SHP77 (cell line): Measurements from ENCODE around the gene WFDC12.

Experiments used
- DNase-seq, 2 experiments: peaks; one replicate each; lab custom pipeline; 2025; lab: John Stamatoyannopoulos, UW

The WFDC12 gene

DNA sequence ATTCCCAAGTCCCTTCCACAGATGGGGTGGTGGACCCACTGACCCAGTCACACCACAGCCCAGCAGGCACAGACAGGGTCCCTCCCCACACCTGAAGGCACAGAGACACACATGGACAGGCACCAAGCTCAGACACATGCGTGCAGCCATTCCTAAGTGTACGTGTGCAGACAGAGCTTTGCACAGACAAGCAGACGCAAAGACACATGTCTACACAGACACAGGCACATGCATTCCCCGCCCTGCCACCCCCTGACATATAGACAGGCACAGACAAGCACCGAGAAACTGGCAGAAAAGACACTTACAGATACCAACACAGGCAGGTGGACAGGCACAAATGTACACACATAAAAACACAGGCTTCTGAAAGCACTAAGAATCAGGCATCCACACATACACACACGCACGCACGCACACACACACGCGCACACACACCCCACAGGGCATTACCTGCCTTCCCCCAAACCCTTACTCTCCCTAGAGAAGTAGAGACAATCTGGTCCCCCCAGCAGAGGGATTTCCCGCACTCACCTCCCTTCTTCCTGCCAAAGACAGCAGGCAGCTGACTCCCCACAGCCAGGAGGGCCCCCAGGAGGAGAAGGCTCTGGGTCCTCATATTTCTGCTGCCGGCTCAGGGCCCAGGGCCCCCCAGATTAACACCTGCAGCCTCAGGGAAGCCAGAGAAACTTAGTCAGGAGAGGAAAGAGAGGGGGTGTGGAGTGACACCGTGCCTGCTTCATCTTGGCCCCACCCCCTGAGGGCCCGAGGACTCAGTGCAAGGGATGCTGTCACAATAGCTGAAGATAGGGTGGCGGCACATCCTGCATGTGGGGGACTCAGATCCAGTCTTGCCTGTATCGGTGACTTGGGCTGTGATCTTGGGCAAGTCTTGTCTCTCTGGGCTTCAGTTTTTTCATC, 9.5 kb downstream of the WFDC12 start, which contains the start of gene WFDC5:
TSS of gene WFDC5 (minus strand) at position 710 of the 921 bp plus-strand sequence. CDS start at position 619, 91 bp downstream.
- no peak for DNase-seq

GRCh38 chr20:45113865-45114264, 10.4 kb downstream of the WFDC12 start:
- DNase-seq: no peak

DNA sequence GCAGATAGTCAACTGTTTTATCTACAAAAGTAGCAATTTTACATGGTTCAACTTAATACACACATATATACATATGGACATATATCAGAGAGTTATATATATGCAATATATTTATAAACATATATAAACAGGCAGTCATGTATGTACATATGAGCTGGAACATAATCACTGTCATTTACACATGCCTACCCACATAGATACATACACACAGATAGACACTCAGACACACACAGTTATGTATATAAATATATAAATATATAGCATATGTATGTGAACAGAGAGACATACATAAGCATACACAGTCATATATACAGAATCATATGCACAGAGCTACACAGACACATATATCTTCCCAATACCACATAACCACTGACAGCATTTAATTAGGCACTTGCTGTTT, 11.5 kb downstream of the WFDC12 start:
- no peak for DNase-seq

GRCh38 chr20:45111799-45112471, 12.3 kb downstream of the WFDC12 start:
- DNase-seq: peak in 1 of 2 experiments; percentile 31

DNA sequence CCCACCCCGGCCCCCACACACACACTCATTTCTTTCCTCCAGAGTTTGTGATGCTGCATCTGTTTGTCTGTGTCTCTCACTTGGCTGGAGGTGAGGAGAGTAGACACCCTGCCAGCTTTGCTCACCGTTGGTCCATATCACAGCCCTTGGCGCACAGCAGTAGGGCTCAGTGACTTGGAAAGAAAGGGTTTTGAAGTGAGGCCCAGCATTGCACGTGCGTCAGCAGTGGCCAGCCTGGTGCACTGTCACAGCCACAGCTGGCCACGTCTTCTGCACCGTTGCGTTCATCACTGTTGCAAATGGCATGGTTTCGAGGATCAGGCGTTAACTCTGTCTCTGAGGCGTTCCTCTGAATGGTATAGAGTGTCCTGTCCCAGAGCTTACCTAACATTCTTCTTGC, 13.0 kb downstream of the WFDC12 start:
- DNase-seq: no peak

- no peak for DNase-seq
These were observed 14.0 kb downstream of the WFDC12 start for GRCh38 chr20:45110301-45110700.

DNA sequence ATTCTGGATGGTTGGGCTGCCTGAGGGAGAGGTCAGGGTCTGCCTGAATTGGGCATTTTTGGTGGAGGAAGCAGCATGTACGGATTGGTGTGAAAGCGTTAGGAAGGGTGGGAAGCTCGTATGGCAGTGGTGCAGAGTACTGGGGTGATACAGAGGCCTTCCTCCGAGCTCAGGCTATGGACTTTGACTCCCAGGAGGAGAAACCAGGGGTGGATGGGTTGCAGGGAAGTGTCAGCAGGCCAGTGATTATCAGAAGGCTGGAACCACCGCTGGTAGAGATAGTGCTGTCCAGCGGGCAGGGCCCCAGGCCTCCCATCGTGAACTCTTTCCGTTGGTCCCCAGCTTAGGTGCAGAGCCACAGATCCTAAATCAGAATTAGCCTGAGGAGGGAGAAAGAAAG, 14.6 kb downstream of the WFDC12 start:
- no peak for DNase-seq

DNA sequence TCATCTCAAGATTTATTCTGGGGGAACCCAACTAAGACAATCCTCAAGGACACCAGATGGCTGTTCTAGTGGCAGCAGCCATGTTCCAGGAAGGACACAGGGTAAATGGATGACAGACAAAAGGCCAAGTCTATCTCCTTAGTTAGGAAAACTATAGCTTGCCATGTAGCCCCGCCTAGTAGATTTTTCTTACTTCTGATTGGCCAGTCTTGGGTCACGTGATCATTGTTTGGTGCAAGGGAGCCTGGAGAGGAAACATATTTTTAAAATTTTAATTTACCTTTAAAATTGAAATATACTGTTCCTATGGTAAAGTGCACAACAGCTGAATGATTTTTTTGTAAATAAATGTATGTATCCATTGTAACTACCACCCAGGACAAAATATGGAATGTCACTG, 18.9 kb downstream of the WFDC12 start:
- DNase-seq: no peak

- no peak for DNase-seq
These were observed 19.5 kb downstream of the WFDC12 start for GRCh38 chr20:45104786-45105185.

GRCh38 chr20:45103072-45103471, 21.2 kb downstream of the WFDC12 start:
- DNase-seq: no peak

GRCh38 chr20:45101333-45101850, 22.9 kb downstream of the WFDC12 start:
- no peak for DNase-seq

- no peak for DNase-seq
These were observed 23.6 kb downstream of the WFDC12 start, which contains the start of gene KCNS1 for GRCh38 chr20:45100563-45101245. Gene KCNS1 (minus strand): TSS chr20:45101127. CDS start chr20:45099236, 1,891 bp downstream.

DNA sequence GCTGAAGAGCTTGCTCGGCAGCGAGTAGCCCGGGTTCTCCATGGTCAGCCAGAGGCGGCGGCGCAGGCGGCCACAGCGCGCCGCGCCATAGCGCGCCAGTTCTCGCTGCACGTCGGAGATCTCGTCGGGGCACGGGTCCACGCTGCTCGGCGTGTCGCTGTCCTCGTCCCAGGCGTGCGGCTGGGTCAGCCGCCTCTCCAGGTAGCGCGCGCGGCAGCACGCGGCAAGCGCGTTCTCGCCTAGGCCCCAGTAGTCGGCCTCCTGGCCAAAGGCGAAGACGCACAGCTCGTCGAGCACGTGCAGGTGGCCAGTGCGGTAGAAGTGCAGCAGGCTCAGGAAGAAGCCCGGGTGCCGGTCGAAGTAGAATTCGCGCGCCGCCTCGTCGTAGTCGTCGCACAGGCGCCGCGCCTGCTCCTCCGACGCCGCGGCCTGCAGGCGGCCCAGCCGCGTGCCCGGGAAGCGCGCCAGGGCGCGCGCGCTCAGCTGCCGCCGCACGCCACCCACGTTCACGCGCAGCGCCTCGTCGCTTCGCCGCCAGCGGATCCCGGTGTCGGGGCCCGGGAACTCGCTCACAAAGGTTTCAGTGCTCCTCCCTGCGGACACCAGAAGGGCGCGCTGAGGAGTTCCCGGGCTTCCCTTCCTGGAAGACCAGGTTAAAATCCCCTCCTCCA, 26.0 kb downstream of the WFDC12 start:
- no peak for DNase-seq

DNA sequence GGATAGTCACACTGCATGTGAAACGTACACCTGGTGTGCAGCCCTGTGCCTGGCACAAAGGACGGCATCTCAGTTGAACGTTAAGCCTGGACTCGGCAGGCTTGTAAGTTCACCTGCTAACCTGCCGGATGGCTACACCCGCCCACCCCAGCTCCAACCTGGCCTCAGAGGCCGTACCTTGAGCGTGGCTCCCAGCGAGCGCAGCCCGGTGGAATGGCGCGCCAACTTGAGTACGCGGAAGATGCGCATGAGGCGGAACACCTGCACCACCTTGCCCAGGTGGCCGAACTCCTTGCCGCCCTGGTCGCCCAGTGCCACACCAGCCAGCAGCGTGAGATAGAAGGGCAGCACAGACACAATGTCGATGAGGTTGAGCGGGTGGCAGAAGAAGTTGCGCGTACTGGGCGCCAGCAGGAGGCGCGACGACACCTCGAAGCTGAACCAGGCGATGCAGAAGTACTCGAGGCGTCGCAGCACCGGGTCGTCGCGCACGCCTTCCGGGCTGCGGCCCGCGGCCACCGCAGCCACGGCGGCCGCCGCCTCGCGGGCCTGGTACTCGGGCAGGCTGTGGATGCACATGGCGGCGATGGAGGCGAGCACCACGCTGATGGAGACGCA, 26.7 kb downstream of the WFDC12 start:
- DNase-seq: no peak

GRCh38 chr20:45096781-45097180, 27.5 kb downstream of the WFDC12 start:
- no peak for DNase-seq

- DNase-seq: peak; percentile 18 to 22
These were observed 28.4 kb downstream of the WFDC12 start for GRCh38 chr20:45095805-45096238.

DNA sequence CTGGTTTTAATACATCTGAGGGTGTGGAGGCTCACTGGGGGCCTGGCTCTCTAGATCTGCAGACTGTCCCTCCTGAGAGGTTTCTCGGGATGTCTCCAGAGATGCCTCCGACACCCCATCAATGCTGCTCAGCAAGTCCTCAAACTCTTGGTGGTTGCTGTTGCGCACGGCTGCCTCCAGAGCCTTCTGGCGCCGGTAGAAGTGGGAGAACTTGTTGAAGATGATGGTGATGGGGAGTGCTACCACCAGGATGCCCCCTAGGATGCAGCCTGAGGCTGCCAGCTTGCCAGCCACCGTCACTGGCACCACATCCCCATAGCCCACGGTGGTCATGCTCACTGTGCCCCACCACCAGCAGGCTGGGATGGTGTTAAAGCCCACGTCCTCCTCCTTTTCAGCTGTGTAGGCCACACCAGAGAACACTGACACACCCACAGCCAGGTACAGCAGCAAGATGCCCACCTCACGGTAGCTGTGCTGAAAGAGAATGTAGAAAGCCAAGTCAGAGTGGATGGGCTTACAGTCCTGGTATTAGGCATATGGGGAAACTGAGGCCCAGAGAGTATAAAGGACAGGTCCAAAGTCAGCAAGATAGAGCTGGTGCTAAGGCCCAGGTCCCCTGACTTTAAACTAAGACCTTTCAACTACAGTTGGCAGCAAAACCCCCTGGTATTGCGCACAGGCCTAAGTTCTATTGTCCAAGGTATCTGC, 29.2 kb downstream of the WFDC12 start:
- DNase-seq: no peak

DNA sequence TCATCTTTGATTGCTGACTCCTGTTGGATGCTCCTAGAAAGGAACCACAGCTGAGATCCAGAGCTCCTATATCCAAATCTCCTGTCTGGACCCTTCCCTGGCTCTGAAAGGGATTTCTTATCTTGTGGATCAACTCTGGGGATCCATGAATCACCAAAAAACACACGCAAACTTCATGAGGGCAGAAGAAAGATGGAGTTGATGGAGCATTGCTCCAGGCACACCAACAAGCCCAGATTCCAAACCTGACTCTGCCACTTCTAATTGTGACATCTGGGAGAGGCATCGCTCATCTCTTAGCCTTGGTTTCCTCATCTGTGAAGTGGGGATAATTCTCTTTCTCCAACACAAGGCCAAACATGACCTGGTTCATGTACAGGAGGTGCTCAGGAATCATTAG, 30.1 kb downstream of the WFDC12 start:
- no peak for DNase-seq

- DNase-seq: no peak
These were observed 31.4 kb downstream of the WFDC12 start for GRCh38 chr20:45092898-45093297.

DNA sequence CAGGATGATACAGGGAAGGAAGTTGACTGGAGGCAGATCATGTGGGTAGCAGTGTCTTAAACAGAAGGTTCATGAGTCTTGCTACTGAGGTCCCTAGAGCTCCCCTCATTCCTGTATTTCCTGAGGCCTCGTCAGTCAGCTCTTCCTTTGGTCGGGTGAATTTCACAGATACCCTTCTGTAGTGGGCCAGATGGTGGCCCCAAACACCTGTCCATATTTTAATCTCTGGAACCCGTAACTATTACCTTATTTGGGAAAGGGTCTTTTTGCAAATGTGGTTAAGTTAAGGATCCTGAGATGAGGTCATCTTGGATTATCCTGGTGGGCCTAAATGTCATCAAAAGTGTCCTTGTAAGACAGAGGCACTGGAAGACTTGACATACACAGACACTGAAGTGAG, 32.9 kb downstream of the WFDC12 start:
- no peak for DNase-seq
